Mucosa of rectum (tissue), 2 donors: ENCODE measurements around the gene CCNL1.

Experiments
- H3K27ac ChIP-seq, 2 donors: one replicate each; pipeline ENCODE4 v1.7.0; 2013; ENCODE audit warnings: inconsistent platforms in 2 of 2, low read depth in 2 of 2, low read length in 2 of 2
- H3K27me3 ChIP-seq, 2 donors: one replicate each; pipeline ENCODE4 v1.7.0; 2013; ENCODE audit warnings: low read length in 2 of 2; ENCODE audit not compliant: control insufficient read depth in 2 of 2, insufficient read depth in 2 of 2
- H3K36me3 ChIP-seq, 2 donors: one replicate each; pipeline ENCODE4 v1.7.0; 2013; ENCODE audit warnings: low read length in 2 of 2; ENCODE audit not compliant: control insufficient read depth in 2 of 2, insufficient read depth in 2 of 2
- H3K4me1 ChIP-seq, 2 donors: one replicate each; pipeline ENCODE4 v1.7.0; 2013; ENCODE audit warnings: low read length in 2 of 2, mild to moderate bottlenecking in 1 of 2; ENCODE audit not compliant: control insufficient read depth in 2 of 2, insufficient read depth in 2 of 2
- H3K4me3 ChIP-seq, 2 donors: one replicate each; pipeline ENCODE4 v1.7.0; 2013; ENCODE audit warnings: low read length in 2 of 2
- H3K9ac ChIP-seq, 2 donors: one replicate each; pipeline ENCODE4 v1.7.0; 2013; ENCODE audit warnings: low read length in 2 of 2, low read depth in 1 of 2, mild to moderate bottlenecking in 1 of 2
- H3K9me3 ChIP-seq, 2 donors: one replicate each; pipeline ENCODE4 v1.7.0; 2013; ENCODE audit warnings: low read length in 2 of 2; ENCODE audit not compliant: control insufficient read depth in 2 of 2
- donor health status: healthy.
- donor health status: Normal muscosa, but diverticular disease.

CCNL1 gene

DNA sequence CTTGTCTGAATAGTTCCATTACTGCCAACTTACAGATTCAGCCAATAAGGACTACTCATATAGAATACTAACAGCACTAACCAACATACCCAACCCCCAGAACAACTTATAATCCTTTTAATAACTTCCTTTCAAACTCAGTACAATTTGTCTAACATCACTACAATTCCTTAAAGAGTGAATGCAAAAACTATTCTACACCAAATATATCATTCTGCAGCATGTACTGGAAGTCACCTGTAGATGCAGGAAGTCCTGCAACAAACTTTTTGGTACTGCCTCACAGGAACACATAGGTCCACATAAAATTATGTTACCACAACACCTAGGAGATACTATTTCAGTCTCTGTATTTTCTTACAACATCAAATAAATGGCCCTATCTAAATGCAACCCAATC is 2.1 kb downstream of the CCNL1 start:
- no peaks in the 10 kb centered on the region for H3K9me3 ChIP-seq
- H3K9ac ChIP-seq: peak overlapping the region in 1 of 2 donors; percentile 99
- H3K27me3 ChIP-seq: no peaks in the 10 kb centered on the region
- H3K4me1 ChIP-seq: peaks cover 46 to 51% of the 10 kb centered on the region in 2 donors
- peak overlapping the region; percentile 96 to 98 for H3K4me3 ChIP-seq
- peaks cover 53 to 60% of the 10 kb centered on the region in 2 donors for H3K36me3 ChIP-seq
- H3K27ac ChIP-seq: no peak overlapping the region

DNA sequence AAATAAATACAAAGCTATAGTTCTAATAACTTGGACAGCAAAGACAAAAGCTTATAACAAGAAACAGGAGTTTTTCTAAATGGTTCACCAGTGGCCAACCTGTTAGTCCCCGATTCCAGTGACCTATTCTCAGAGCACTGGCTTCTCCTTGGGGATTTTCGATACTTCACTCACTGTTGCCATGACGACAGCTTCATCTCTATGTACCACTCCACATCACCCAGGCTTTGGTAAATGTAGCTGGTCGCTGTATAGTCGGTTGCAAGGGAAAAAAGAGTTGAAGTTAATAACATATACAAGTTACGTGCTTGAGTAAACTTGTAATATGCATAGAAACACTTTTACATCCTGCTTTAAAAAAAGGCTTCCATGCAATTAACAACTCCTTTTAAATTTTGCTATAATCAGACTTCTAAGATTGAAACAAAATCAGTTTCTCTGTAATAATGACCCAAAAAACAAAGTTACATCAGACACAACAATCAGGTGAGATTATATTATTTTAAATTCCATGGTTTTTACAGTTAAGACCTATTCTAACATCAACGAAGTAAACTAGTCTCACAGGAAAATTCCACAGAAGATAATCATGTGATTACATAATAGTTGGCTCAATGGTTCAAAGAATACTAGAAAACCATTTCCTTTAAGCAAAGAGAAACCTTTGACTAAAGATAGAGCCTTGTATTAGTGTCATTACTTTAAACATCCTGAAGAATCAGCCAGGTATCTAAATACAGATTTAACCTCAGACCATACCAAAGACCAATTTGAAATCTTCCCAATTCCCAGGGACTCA is 2.9 kb downstream of the CCNL1 start:
- Histone ChIP-seq H3K4me3 (peak overlapping the region; percentile 40 to 96), H3K27ac (no peak overlapping the region), H3K4me1 (peaks cover 46 to 51% of the 10 kb centered on the region in 2 donors)

DNA sequence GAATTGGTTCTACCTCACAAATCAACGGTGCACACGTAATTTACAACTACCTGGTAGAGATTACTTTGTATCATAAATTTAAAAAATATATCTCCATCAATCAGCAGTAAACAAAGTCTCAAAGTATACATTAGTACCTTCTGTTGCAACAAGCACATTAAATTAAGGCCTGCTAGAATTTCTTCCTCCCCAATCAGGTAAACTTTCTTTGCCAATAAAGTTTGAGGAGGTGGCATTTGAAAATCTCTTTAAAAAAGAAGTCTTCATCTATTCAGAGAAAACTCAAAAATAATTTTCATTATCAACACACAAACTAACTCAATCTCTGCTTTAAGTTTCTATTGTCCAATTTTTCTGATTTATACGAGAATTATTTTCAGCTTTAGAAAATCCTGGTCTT is 4.4 kb downstream of the CCNL1 start:
- Histone ChIP-seq H3K4me1 (peaks cover 39 to 43% of the 10 kb centered on the region in 2 donors), H3K36me3 (peaks cover 75 to 82% of the 10 kb centered on the region in 2 donors), H3K4me3 (peak overlapping the region in 1 of 2 donors; percentile 45), H3K27me3 (no peaks in the 10 kb centered on the region), H3K27ac (no peak overlapping the region), H3K9me3 (no peaks in the 10 kb centered on the region), H3K9ac (no peak overlapping the region)

More for the DNA sequence above, 2.9 kb downstream of the CCNL1 start:
- H3K9me3 ChIP-seq: no peaks in the 10 kb centered on the region
- H3K9ac ChIP-seq: peak overlapping the region in 1 of 2 donors; percentile 99
- no peaks in the 10 kb centered on the region for H3K27me3 ChIP-seq
- peaks cover 61 to 67% of the 10 kb centered on the region in 2 donors for H3K36me3 ChIP-seq

DNA sequence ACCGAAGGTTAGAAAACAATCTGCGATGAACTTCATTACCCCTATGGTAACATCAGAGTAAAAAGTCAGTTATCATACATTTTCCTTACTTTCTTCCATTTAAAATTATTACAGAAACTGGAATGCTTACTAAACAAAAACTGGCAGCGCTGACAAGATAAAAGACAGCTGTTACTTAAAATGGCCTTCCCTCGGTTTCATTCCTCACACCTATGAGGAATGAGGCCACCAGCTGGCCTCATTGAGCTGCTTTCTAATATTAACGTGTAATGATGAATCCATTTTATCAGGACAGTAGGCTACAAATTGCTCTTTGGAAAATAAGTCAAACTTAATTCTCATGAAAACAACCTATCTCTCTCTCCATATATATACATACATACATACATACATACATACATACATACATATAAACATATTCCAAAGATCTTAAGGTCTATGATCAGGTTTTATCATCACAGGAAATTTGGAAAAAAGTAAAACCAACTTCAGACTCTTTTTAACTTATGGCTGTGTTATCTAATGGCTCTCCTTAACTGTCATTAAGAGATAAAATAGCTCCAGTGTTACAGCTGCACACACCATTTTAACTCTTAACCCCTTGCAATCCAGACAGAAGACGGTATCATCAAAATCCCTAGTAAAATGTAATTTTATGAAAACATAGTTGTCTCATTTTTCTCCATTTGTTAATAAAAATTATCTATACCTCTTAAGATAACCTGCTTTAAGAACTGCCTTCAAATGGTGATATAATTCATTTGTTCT is 5.2 kb downstream of the CCNL1 start:
- H3K9ac ChIP-seq: peak overlapping the region in 1 of 2 donors; percentile 27
- H3K27ac ChIP-seq: no peak overlapping the region
- H3K36me3 ChIP-seq: peaks cover 82 to 89% of the 10 kb centered on the region in 2 donors

DNA sequence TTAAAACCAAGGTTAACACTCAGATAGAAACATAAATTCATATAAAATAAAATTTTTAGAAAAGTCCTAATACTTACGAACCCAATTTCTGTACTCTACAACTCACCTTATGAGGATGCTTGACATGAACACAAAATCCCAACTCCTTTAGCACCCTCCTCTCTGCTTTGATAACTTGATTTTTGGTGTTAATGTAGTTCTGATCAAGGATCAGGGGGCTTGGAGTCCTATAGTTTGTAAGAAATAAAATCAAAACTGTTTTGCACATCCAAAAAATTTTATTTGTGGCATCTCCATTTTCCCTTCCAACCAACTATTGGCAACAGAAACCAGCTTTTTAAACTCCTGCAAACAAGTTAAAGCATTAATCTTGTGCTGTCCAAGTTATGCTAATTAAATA is 7.0 kb downstream of the CCNL1 start:
- Histone ChIP-seq H3K36me3 (peaks cover 93 to 97% of the 10 kb centered on the region in 2 donors), H3K9me3 (no peaks in the 10 kb centered on the region), H3K9ac (no peak overlapping the region), H3K27ac (no peak overlapping the region), H3K4me1 (peaks cover 30 to 34% of the 10 kb centered on the region in 2 donors), H3K4me3 (no peak overlapping the region), H3K27me3 (no peaks in the 10 kb centered on the region)

More for the DNA sequence above, 5.2 kb downstream of the CCNL1 start:
- peak overlapping the region in 1 of 2 donors; percentile 45 for H3K4me3 ChIP-seq
- H3K9me3 ChIP-seq: no peaks in the 10 kb centered on the region
- peaks cover 39 to 43% of the 10 kb centered on the region in 2 donors for H3K4me1 ChIP-seq
- H3K27me3 ChIP-seq: no peaks in the 10 kb centered on the region

DNA sequence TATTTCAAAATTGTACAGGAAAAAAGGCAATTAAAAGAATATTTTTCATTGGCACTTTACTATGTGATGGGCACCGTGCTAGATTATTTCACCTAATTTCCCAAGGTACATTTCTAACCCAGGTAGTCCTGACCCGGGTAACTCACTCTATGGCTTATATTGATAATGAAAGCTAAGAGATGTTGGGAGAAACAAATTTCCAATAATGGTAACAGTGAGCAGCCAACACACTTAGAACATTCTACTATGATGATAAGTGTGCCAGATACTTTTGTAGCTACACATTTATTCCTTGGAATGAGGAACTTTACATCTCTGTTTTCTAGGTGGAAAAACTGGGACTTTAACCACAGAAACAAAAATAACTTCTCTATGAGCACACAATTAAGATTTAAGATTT is 7.5 kb downstream of the CCNL1 start:
- H3K4me3 ChIP-seq: no peak overlapping the region
- no peaks in the 10 kb centered on the region for H3K9me3 ChIP-seq
- no peak overlapping the region for H3K9ac ChIP-seq
- H3K27me3 ChIP-seq: no peaks in the 10 kb centered on the region
- peaks cover 90 to 95% of the 10 kb centered on the region in 2 donors for H3K36me3 ChIP-seq
- H3K4me1 ChIP-seq: peaks cover 26 to 29% of the 10 kb centered on the region in 2 donors
- H3K27ac ChIP-seq: no peak overlapping the region

DNA sequence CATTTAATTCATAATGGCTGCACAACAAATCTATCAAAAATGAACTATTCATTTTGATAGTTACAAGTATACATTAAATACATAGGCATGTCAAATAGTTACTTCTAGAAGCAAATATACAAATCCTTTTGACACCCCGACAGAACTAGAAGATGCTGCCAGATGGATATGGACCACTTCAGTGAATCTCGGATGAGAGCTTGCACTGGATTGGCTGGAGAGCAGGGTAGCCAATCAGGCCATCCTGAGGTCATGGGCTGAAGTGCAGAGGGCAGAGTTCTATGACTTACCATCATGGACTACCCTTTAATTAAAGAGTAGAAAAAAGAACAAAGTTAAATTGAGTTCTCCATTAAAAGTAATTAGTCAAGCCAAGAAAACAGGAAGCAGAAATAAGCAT is 8.3 kb downstream of the CCNL1 start:
- no peaks in the 10 kb centered on the region for H3K27me3 ChIP-seq
- peaks cover 92% of the 10 kb centered on the region in 2 donors for H3K36me3 ChIP-seq
- peaks cover 21% of the 10 kb centered on the region in 2 donors for H3K4me1 ChIP-seq
- H3K9ac ChIP-seq: no peak overlapping the region
- H3K4me3 ChIP-seq: no peak overlapping the region
- H3K27ac ChIP-seq: no peak overlapping the region
- H3K9me3 ChIP-seq: no peaks in the 10 kb centered on the region

DNA sequence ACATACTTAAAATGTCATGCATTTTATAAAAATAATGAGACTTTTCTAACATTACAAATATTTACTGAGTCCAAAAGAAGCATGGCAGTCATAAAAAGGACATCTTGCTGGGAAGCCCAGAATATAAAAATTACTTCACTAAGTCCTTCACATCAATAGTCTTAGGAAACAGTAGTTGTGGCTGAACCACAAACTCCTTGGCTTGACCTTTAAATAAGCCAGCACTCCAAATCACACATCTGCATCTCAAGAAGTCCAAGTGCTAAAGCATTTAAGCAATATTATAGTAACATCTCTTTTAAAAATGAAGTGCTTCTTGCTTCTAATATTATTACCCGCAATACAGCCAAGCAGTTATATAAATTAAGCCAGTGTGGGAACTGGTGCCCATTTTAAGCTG is 8.8 kb downstream of the CCNL1 start:
- H3K9me3 ChIP-seq: no peaks in the 10 kb centered on the region
- no peak overlapping the region for H3K27ac ChIP-seq
- no peaks in the 10 kb centered on the region for H3K27me3 ChIP-seq
- H3K9ac ChIP-seq: no peak overlapping the region
- H3K4me1 ChIP-seq: peaks cover 16 to 18% of the 10 kb centered on the region in 2 donors
- H3K4me3 ChIP-seq: no peak overlapping the region
- H3K36me3 ChIP-seq: peaks cover 87 to 92% of the 10 kb centered on the region in 2 donors

DNA sequence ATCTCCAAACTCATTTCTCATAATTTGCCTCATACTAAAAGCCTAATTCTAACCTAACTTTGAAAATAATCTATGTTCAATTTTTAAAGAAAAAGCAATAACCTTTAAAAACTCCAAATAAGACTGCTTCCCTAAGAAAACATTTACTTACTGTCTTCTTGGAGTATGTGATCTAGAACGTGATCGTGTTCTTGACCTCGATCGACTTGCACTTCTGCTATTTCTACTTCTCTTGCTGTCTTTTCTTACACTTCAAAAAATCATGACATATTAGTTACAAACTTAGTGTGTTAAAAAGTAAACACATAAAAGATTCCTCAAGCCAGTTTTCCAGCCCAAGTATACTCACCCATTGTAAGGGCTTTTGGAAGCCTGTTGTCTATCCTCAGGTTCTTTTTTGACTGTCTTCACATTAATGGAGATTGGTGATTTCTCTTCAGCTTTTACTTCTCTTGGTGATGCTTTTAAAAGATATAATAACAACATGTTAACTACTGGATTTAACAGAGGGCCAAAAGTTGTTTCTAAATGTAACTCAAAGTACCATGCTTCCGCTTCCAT is 10.7 kb downstream of the CCNL1 start:
- Histone ChIP-seq H3K27ac (no peak overlapping the region), H3K9me3 (no peaks in the 10 kb centered on the region), H3K4me1 (peaks cover 0 to 3% of the 10 kb centered on the region in 2 donors), H3K27me3 (no peaks in the 10 kb centered on the region), H3K36me3 (peaks cover 81 to 89% of the 10 kb centered on the region in 2 donors), H3K4me3 (no peak overlapping the region), H3K9ac (no peak overlapping the region)
